GM18505 (cell line): ENCODE data around the gene RHBDF1.

Source experiments
- ATAC-seq: cut with Tn5 transposase; IDR thresholded peaks from one replicate; pipeline ENCODE4 v1.9.1; 2021; ENCODE audit not compliant: unreplicated experiment
- POLR2A ChIP-seq: IDR thresholded peaks from 4 replicates; pipeline ENCODE4 v1.6.1; 2011; ENCODE audit warnings: borderline replicate concordance; ENCODE audit not compliant: insufficient read depth, insufficient read length; ENCODE audit errors: extremely low read depth

The RHBDF1 gene

DNA sequence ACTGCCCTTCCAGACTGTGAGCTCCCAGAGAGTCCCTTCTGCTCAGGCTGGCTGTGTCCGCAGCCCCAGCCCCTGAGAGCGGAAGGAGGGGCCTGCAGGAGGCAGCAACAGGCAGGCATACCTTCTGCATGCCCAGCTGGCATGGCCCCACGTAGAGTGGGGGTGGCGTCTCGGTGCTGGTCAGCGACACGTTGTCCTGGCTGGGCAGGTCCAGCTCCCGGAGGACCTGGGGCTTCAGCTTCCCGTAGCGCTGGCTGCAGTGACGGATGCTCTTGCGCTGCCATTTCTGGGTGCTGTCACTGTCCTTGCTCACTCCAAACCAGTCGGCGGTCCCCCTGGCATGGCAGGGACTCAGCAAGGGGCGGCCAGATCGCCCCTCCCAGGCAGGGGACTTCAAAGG lies 9.0 kb downstream of the RHBDF1 start:
- no peak for ATAC-seq
- no peak for TF ChIP-seq POLR2A

GRCh38 chr16:62968-63391 lies 9.5 kb downstream of the RHBDF1 start:
- no peak for TF ChIP-seq POLR2A
- no peak for ATAC-seq

- no peak for TF ChIP-seq POLR2A
- ATAC-seq, result no peak
Observed at GRCh38 chr16:62283-62967, 10.0 kb downstream of the RHBDF1 start.

DNA sequence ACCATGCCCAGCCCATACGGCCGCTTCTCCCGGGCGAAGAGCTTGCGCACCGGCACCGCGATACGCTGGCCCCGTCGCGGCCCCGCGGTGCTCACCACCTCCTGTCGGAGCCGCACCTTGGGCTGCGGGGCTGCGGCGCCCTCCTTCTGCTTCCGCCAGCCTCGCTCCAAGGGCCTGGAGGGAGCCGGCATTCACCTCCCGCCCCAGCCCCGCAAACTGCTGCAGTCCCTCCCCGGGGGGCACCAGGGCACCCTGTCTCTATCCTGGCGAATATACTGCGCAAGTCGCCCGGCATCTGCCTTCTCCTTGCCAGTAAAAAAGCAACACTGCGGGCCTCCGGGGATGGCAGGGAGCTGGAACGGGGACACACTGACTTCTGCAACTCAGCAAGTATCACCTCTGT lies 10.6 kb downstream of the RHBDF1 start:
- no peak for TF ChIP-seq POLR2A
- ATAC-seq, result no peak

DNA sequence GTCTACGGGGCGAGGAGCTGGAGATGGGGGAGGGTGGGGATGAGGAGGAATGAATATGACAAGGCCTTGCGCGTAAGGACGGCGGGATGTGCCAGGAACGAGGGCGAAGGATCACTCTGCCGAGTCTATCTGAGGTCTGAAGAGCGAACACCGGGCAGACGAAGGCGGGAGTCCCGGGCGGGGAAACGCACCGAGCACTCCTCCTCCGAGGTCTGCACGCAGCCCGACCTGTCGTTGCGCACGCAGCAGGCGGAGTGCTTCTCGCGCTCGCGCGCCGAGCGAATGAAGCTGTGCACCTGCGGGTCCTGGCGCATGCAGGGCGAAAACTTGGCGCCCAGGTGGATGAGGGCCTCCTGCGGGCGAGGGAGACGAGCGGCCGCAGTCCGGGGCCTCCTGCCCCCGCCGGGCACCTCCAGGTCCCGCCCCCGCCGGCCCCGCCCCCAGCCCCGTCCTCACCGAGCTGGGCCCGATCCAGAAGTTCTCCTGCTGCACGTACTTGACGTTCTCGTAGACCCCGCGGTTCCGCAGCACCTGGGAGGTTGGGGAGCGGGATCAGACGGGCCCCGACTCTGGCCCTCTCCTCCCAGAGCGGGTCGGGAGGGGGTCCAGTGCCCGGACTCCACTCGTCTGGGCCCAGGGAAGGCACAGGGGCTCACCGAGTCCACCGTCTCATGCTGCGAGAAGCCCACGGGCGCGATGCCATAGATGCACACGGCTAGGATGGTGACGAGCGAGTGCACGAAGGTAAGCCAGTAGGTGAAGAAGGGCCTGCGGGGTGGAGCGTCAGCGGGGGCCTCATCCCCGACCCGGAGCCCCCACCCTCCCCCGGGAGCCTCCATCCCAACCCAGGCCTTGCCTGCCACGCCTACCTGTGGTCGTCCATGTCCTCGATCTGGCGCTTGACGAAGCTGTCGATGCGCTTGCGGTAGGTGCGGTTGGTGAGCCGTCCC lies 11.2 kb downstream of the RHBDF1 start:
- no peak for ATAC-seq
- TF ChIP-seq POLR2A, result no peak

DNA sequence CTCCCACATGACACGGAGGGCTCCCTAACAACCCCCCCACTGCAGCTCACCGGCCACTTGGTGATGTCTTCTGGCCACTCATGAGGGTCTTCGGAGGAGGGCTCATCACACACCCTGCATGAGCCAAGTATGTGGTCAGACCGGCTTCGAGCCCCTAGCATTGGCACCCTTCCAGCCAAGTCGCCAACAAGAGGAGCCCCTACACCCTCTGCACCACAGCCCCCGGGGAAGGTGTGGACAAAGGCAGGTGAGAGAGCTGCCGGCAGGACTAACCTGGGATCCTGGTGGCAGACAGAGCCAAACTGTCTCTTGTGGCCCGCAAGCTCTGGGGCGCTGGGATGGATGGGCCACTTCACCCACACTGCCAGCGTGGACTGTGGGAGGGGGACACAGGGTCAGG lies 12.3 kb downstream of the RHBDF1 start:
- TF ChIP-seq POLR2A, result no peak
- ATAC-seq, result no peak

GRCh38 chr16:59440-60059 lies 12.9 kb downstream of the RHBDF1 start:
- no peak for ATAC-seq
- TF ChIP-seq POLR2A, result no peak

- no peak for ATAC-seq
- no peak for TF ChIP-seq POLR2A
Observed at GRCh38 chr16:58491-59439, 13.7 kb downstream of the RHBDF1 start.

DNA sequence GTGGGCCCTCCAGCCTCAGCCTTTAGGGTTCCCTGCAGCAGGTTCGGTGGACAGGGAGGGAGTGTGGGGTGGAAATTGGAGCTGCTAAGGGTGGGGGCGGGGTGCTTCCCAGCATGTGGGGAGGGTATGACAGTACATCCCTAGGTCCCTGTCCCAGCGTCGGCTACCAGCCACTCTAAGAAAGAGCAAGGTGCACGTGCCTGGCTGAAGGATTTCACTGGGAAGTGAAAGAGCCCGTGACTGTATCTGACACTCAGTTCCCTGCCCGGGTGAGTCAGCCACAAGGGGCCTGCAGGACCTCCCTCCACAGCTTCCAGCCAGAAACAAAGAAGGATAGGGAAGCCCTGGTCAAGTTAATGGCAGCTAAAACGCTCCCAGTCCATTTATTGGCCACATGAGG lies 14.7 kb downstream of the RHBDF1 start:
- TF ChIP-seq POLR2A, result no peak
- ATAC-seq, result no peak

DNA sequence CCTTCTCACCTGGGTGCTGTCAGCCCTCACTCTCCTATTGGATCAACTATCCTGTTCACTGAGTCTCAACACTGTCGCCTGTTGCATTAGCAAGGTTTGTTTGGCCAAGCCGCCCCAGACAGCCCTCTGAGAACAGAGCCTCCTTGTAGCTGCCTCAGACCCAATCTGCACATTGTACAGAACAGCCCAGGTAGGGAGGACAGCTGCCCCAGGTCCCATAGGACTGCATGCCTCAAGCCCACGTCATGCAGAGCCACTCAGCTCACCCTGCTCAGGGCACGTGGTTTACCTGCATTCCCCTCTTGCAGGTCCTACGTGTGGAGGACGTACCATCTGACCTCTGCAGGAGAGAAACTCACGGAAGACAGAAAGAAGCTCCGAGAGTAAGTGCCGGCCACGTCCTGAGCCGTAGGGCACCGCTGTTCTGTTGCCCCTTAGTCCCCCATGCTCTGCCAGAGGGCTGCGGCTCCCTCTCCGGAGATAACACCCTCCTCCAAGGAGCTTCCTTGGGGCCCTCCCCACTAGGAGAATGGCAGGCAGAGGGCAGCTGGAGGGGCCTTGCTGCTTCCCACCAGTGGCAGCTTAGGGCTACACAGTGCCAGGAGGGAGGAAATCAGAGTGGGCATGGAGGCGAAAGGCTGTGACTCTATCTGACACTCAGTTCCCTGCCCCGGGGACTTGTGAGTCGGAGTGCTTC lies 16.1 kb downstream of the RHBDF1 start:
- no peak for TF ChIP-seq POLR2A
- no peak for ATAC-seq

DNA sequence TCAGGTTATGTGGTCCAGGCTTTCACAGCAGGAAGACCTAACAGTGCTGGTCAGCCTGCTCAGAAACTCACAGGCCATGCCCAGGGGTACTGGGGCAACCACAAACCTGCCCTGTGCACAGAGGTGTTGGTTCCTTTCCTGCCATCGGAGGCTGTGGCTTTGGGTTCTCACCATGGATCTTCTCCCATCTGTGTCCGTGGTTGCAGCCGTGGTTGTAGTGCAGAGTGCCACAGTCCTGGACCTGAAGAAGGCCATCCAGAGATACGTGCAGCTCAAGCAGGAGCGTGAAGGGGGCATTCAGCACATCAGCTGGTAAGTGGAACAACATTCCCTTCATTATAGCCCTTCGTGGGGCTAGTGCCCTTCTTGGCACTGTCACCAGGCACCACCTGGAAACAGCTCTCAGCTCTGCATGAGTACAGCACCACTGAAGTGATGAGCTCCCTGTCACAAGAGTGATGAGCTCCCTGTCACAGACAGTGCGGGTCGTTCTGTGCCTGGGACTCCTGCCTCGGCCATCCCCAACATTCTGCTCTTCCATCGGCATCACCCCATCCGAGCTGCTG lies 16.8 kb downstream of the RHBDF1 start:
- ATAC-seq, result no peak

DNA sequence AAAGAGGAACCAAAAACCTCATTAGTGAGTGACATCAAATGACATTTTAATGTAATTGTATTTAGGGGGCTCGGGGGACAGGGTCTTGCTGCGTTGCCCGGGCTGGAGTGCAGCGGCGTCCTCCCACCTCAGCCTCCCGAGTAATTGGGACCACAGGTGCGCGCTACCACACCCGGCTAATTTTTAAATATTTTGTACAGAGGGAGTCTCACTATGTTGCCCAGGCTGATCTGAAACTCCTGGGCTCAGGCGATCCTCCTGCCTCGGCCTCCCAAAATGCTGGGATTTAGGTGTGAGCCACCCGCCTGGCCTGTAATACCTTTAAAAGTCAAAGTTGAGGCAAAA lies 18.2 kb downstream of the RHBDF1 start:
- no peak for TF ChIP-seq POLR2A
- no peak for ATAC-seq

More for the DNA sequence above, 16.8 kb downstream of the RHBDF1 start:
- no peak for TF ChIP-seq POLR2A

DNA sequence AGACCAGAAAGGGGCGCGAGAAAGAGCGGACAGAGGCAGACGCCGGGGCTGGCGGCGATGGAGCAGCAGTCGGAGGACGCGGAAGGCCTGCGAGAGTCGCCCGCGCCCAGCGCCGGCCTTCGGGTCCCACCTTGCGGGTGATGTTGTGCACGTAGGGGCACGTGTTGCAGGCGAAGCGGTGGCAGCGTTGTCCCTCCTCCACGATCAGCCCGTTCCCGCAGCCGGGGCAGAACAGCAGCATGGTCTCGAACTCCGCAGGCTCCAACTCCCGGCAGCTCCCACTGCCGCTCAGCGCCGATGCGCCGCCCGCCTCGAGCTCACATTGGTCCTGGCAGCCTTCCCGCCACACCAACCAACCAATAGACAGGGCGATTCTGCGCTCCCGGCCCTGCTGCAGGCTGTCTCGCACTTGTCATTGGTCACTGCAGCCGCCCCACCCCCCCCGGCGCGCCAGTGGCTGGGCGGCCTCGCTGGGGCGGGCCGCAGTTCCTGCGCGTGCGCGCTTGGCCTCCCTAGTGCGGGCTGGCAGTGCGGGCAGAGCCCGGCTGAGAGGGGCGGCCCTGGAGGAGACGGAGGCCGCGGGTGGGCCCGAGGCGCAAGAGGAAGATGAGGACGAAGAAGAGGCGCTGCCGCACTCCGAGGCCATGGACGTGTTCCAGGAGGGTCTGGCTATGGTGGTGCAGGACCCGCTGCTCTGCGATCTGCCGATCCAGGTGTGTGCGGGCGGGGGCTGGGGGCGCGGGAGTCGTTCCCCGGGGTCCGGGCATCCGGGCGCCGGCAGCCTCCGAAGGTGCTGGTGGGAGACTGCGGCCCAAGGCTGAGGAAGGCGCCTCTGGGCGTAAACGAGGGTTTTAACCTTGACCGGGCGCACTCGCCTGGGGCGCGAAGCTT lies 18.8 kb downstream of the RHBDF1 start, which contains the start of the genes POLR3K and SNRNP25:
Gene POLR3K, minus strand, starts transcription at position 263 of the 891 bp plus-strand sequence. Its CDS starts 22 bp downstream, at position 241.
Gene SNRNP25, plus strand, starts transcription at position 483 of the 891 bp plus-strand sequence. Its CDS starts 189 bp downstream, at position 672.
- ATAC-seq, result peak; percentile 81
- peak; percentile 83 for TF ChIP-seq POLR2A
